Effector CD8-positive, alpha-beta T cell (primary cell): ENCODE data around the gene OR10A3.
"Not testable (repeated sequence)": the region's sequence is repeated elsewhere in the genome, so short reads cannot be mapped to it uniquely, and the experiment has no call there.

ENCODE experiments used
- DNase-seq: peaks from one replicate; lab custom pipeline; 2025; lab: John Stamatoyannopoulos, UW
- total RNA-seq, 4 experiments: gene quantifications; one replicate each; lab custom pipeline; 2026; lab: John Stamatoyannopoulos, UW

OR10A3 gene, protein sequence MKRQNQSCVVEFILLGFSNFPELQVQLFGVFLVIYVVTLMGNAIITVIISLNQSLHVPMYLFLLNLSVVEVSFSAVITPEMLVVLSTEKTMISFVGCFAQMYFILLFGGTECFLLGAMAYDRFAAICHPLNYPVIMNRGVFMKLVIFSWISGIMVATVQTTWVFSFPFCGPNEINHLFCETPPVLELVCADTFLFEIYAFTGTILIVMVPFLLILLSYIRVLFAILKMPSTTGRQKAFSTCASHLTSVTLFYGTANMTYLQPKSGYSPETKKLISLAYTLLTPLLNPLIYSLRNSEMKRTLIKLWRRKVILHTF
- 0 to 0.18 (median 0) reads per million in 4 experiments for total RNA-seq

DNA sequence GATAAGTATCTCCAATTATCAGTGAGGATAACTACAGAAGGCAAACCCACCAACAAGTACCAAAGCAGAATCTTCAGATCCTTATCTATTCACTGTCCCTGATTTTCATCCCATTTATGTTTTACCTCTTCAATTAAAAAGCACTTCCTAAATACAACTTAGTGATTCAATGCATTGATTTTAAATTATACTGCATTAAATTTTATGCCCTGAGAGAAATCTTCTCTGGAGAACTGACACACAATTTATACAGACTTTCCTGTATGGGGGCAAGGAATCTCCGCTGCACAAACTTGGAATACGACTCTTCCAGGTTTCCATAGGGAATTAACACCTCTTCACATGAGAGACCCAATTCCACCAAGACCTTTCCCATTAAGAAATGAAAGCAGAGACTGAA is at the start of gene OR10A3:
Gene OR10A3, minus strand, starts transcription at position 101 of the 400 bp plus-strand sequence. CDS start 2,188 bp downstream, outside the sequence.
- no peak for DNase-seq

DNA sequence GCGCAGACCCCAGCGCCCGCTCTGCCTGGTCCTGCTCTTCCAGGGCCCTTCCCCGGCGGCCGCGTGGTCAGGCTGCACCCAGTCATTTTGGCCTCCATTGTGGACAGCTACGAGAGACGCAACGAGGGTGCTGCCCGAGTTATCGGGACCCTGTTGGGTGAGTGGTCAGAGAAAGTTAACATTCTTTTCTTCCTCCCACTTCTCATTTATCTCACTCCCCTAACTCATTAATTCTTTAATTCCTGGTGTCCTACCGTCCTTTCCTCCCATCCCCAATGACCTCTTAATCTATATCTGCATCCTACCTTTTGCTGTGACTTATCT is 46.0 kb upstream of the OR10A3 start:
- DNase-seq, result not testable (repeated sequence)

DNA sequence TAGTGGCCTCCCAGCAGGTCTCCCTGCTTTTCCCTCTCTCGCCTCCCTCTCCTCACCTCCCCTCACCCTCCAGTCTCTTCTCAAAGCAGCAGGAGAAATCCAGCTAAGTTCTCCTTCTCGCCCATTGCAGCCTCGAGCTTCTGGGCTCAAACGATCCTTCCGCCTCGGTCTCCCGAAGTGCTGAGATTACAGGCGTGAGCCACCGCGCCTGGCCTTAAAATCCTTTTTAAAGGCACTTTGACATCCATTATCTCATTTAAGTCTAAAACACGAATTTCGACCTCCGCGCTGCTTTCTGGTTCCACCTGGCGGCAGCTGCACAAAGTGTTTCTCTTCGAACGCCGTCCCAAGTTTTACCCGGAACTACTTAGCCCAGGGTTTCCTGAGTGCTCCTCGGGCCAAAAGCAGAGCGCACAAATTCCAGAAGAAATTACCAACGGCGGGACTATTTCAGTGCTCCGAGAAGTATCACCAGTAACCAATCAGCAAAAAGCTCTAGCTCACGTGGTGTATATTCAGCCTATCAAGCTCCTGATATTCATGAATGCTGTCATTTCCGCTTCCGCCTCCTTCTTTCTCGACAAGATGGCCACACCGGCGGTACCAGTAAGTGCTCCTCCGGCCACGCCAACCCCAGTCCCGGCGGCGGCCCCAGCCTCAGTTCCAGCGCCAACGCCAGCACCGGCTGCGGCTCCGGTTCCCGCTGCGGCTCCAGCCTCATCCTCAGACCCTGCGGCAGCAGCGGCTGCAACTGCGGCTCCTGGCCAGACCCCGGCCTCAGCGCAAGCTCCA is 45.5 kb upstream of the OR10A3 start, which contains the start of gene EIF3F:
Gene EIF3F, plus strand, starts transcription at position 570 of the 792 bp plus-strand sequence. Its CDS starts 16 bp downstream, at position 586.
- peak; percentile 83 for DNase-seq

DNA sequence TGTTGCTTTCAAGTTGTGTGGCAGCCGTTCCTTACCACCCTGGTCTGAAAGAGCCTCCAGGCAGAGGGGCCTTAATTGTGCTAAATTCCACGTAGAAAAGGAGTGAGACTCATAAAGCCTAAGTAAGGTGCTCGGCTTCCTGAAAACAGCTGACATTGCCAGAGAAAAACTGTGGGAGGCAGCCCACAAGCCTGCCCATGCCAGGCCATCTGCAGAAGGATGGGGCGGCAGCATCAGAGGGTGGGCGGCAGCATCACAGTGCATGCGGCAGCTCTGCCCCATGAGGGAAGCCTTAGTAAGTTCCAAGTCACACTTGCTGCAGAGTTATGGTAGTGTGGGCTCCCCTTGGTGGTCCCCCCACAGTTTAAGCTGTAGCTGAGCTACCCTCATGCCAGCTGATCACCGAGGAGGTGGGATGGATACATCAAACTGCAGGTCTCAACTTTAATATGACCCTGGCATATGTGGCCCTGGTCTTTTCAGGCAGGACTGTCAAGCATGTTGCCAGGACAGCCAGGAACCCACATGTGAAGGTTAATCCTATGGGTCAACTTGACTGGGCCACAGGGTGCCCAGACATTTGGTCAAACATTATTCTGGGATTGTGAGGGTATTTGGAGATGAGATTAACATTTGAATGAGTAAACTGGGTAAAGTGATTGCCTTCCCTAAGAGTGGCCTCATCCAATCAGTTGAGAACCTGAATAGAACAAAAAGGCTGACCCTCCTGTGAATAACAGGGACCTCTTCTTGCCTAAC is 42.5 kb upstream of the OR10A3 start:
- DNase-seq, result no peak

DNA sequence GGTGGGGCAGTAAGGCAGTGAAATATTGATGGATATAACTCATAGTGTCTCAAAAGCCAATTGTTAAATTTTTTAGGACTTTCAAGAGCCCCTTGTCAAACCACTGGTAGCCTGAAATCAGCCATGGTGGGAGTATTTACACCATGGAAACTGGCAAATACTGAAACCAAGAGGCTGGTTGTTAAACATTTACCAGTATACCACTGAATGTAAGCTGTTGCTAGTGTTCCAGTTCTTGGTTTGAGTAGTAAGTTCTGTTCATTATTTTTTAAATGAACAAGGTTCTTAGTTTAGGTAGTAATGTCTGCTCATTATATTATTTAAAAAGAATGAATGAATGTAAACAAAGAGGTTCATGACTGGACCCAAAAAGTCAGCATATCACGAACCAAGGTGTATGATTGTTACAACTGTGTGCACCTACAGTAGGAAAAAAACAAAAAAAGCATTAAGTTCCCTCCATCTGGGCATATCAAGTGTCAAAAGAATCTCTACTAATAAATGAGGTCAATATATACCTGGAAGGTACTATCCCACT is 41.1 kb upstream of the OR10A3 start:
- DNase-seq, result no peak

DNA sequence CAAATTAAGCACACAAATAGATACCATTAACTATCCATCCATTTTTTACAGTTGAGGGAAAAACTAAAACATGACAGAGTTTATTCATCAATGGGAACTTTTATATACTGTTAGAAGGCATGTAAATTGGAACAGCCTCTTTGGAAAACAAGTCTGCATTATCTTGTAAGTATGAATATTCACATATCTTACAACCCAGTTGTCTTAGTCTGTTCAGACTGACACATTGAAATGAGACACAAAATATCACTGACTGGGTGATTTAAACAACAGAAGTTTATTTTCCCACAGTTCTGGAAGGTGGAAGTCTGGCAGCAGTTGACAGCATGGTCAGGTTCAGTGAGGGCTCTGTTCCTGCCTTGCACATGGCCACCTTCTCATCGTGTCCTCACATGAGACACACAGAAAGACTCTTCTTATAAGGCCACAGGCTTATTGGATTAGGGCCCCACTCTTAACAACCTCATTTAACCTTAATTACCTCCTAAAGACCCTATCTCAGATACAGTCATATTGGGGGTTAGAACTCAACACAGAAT is 40.2 kb upstream of the OR10A3 start:
- no peak for DNase-seq

DNA sequence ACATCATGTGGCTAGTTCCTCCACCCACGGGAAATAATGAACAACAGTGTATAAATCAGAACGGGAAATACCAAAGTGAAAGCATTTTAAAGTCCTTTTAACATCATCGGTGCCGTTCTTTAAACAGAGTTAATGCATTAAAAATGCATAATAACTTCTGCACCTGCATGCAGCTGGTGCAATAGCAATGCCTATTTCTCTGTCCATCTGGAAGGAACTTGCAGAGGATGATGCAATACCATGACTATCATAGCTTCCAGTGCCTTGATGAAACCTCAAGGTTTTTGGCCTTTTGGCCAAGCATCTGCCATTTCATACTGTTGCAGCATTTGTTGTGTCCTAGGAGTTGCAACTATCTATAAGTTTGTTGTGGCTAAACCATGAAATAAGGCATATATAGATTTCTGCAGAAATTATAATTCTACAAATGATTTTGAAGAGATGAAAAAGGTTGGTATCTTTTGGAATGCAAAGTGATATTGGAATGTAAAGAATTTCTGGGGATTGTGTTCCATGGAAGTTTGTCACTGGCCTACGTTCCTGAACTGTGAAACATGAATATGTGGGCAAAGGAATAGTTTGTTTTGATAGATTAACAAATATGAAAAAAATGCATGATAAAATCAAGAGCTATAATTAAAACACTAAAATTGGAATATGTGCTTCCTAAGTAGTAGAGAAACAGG is 35.9 kb upstream of the OR10A3 start:
- DNase-seq, result no peak

DNA sequence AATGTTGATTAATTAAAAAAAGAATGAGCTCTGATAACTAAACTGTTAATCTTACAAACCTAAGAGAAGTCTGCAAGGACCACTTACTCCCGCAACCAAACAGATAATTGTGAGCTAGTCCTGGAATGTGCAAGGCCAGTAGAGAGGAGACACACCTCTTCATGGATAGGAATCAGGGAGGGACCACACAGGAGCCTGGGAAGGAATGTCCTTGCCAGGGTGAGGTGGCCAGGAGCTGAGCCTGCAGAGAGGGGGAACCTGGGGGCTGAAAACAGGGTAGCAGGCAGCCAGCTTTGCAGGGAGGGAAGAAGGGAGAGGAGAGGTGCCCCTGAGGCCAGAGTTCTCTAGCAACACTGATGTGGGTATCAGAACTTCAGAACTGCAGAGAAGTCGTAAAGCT is 33.2 kb upstream of the OR10A3 start:
- DNase-seq, result no peak

DNA sequence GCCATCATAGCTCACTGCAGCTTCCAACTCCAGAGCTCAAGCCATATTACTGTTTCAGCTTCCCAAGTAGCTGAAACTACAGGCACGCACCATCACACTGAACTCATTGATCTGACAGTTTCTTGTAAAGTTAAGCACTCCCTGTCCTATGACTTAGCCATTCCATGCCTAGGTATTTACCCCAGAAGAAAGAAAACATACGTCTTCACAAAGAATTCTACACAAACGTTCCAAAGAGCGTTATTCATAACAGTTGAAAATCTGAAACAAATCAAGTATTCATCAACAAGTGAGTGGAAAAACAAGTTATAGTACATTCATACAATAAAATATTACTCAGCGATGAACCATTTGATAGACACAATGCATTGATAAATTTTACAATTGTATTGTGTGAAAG is 31.5 kb upstream of the OR10A3 start:
- no peak for DNase-seq

DNA sequence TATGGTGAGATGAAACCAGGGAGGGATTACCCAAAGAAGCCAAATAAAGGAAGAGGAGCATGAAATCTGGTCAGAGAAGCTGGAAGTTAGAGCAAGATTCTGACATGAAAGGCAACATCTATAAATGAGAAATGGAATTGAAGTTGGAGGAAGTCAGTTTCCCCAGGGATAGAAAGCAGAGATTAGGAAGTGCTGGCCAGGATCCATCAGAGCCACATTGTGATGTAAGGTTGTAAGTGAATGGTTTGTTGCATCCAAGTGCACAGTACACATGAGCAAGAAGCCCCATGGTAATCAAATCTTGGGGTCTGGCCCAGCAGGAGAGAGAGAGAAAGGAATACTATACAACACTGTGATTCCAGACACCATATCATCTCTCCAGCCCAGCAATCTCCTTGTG is 30.3 kb upstream of the OR10A3 start:
- DNase-seq, result no peak

DNA sequence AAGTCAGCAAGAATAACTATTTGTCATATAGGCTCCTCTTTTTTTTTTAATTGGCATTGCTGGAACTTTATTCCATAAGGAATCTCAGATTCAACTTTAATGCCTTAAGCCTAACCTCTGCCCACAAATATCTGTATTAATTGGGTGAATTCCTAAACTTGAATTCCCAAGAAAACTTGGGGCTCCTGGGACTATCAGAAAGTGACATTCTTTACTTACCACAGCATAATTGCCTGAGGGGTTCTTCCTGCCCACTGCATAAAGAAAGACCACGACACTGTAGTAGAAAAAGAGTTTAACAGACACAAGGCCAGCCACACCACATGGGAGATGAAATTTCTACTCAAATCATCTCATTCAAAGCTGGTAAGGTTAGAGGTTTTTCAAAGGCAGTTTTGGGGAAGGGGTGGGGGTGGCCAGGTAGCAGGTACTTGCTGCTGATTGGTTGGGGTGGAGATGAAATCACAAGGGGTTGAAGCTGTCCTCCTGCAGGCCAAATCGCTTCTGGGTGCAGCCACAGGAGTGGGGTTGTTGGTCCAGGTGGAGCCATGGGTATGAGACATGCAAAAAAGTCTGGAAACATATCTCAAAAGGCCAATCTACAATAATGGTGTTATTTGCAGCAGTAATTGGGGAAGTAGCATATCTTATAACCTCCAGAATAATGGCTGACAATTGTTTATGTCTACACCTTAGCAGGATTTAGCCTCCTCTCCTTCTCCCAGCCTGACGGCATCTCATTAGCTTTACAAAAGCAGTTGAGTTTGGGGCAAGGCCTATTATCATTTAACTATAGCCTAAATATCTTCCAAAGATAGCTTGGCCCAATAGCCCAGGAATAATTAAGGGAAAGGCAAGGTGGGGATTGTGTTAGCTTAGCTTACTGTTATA is 28.5 kb upstream of the OR10A3 start:
- no peak for DNase-seq

DNA sequence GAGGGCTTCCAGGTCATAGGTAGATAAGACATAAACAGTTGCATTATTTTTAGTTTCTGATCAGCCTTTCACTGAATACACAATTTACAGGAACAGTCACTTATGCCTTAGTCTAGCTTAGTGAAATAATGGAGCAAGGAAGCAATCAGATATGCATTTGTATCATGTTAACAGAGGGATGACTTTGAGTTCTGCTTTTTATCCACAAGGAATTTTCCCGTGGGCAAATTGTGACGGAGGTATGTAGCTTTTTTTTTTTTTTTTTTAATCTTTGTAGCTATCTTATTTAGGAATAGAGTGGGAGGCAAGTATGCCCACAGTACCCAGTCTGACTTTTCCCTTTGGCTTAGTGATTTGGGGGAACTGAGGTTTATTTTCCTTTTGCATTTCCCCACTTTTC is 27.2 kb upstream of the OR10A3 start:
- no peak for DNase-seq

DNA sequence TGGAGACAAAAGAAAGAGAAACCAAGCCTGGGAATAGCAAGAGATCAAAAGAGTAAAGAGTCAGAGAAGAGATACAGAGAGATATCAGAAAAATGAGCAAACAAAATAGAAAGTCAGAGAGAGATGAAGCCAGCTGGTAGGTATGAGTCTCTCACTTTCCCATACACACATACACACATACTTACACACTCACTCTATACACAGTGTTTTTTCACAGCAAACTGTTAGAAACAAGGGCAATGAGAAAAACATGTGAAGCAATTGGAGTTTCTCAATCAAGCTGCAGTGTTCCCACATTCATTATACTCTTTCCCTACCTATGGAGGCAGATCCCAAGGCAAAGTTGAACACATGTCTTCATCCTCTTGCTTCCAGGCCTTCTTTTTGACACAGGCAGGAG is 26.3 kb upstream of the OR10A3 start:
- no peak for DNase-seq

DNA sequence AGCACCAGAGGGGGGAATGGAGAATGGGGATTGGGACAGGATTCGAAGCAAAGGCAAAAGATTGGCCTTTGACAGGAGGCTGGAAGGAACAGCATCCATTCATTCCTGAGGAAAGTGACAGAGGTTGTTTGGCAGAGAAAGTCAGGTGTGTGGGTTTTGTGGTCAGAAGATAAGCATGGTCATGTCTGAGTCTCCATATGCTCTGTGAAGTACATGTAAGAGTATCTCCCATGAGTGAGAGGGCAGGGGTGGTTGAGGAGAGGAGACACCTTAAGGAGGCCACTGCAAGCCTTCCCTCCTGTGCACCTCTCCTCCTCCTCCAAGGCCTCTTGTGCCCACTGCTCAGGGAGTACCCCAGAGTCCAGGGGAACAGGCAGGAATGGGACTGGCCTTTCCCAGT is 25.6 kb upstream of the OR10A3 start:
- DNase-seq, result no peak

DNA sequence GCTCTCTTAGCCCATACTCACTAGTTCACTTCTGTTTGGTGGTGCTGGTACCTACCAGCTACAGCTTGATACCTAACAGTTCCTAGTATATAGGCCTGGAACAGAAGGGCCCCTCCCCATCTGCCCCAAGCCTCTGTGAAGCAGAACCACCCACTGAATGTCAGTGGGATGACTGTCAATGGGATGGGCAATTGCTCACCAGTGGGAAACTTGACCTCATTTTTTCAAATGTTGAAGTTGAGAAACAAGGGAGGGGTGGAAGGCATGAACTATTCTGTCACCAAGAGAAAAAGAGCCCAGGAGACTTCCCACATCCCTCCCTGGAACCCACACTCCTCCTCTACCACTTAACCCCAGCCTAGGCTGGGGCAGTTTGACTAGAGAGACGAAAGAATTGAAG is 23.9 kb upstream of the OR10A3 start, which contains the start of gene NLRP10:
Gene NLRP10, minus strand, starts transcription at position 62 of the 400 bp plus-strand sequence. CDS start 1,952 bp downstream, outside the sequence.
- DNase-seq, result no peak

DNA sequence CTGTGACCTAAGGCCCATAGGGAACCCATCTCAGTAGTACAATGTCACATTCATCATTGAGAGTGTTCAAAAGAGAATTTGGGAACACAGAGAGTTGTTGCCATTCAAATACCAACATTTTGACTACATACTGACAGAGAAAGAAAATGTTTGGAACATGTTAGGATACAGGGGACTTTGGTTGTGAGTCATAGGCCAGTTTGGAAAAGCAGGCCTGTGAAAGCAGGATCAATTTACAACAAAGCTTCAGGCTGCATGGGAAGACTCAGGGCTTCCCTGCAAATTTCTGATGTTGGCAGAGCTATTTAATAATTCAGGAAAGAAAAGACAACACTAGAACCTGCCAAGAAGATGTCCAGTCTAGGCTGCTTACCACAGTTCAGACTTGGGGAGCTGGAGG is 23.4 kb upstream of the OR10A3 start:
- DNase-seq, result no peak

DNA sequence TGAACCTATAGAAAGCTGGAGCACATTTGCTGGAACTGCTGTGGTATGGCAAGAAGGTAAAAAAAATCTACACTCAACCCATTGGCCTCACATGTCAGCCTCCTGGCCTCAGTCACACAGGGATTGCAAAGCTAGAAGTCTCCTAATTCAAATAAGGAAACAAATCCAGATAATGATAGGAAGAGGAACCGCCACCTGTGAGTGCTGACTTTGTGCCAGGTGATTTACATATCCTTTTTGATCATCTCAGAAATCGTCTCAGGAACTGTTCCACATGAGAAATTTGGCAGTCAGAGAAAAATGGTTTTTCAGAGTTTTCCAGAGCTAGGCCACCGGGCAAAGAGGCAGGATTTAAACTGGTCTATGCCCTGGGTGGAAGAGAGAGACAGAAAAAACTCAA is 22.8 kb upstream of the OR10A3 start:
- DNase-seq, result no peak

DNA sequence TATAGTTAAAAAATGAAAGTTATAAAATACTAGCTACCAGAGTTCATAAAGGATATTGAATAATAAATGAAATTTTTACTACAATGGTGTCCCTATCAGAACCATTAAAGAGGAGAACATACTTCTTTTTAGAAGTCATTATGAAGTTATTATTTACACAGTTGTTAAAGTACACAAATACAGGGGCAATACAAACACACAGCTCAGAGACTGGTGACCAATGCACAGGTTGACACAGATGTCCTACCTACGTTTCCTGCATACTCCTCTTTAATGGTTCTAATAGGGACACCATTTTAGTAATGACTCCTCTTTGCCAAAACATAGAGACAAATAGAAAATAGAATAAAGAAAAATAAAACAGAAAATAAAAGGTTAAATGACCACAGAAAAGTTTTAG is 13.7 kb upstream of the OR10A3 start:
- DNase-seq, result no peak

DNA sequence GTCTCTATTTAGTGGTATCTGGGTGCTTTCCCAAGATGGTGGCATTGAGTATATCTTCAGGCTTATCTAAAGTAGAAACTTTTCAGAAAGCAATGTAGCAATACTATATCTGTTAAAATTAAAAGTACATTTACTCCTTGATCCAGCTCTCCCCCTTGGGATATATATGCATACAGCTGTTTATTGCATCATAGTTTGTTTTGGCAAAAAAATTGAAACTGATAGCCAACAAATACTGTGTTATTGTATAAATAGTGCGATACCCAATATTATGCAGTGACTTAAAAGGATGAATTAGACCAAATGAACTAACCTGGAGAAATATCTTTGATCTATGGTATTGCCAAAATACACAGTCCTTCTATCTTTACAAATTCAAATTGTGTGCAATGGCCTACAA is 8.4 kb upstream of the OR10A3 start:
- no peak for DNase-seq

DNA sequence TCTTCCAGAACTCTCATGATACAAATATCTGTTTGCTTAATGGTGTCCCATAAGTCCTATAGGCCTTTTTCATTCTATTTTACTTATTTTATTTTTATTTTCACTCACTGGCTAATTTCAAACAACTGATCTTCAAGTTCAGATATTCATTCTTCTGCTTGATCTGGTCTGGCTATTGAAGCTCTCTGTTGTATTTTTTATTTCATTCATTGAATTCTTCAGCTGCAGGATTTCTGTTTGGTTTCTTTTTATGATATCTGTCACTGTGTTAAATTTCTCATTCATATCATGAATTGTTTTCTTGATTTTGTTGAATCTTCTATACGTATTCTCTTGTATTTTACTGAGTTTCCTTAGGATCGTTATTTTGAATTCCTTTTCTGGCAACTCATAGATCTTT is 2.6 kb upstream of the OR10A3 start:
- no peak for DNase-seq
